Memory B cell (primary cell): ENCODE results near the gene SNRNP27.
"Not testable (repeated sequence)": the region's sequence is repeated elsewhere in the genome, so short reads cannot be mapped to it uniquely, and the experiment has no call there.

Experiments used
- ATAC-seq: fragments of 150-1000 bp; cut with Tn5 transposase; 2 replicates; pipeline ENCODE4 v1.10.0; 2021; ENCODE audit warnings: low read depth, mild to moderate bottlenecking, moderate library complexity
- DNase-seq, 2 donors: peaks; one replicate each; pipeline ENCODE4 v3.0.0; 2022; ENCODE audit warnings: low spot score in 2 of 2
- H3K27ac Mint-ChIP-seq: one replicate; pipeline ENCODE4 v1.8.0; 2022; ENCODE audit warnings: mild to moderate bottlenecking, moderate library complexity, mixed read lengths
- H3K27me3 Mint-ChIP-seq: one replicate; pipeline ENCODE4 v1.8.0; 2022; ENCODE audit warnings: mixed read lengths
- H3K36me3 Mint-ChIP-seq: one replicate; pipeline ENCODE4 v1.8.0; 2022; ENCODE audit warnings: mild to moderate bottlenecking, mixed read lengths
- H3K4me1 Mint-ChIP-seq: one replicate; pipeline ENCODE4 v1.8.0; 2022; ENCODE audit warnings: mixed read lengths
- H3K4me3 Mint-ChIP-seq: one replicate; pipeline ENCODE4 v1.8.0; 2022; ENCODE audit warnings: mild to moderate bottlenecking, moderate library complexity, mixed read lengths
- H3K9me3 Mint-ChIP-seq: one replicate; pipeline ENCODE4 v1.8.0; 2022; ENCODE audit warnings: mixed read lengths

Gene SNRNP27

GRCh38 chr2:69893684-69894551, at the start of gene SNRNP27:
Gene SNRNP27 (plus strand): TSS chr2:69893956. CDS start chr2:69893985, 29 bp downstream.
- Mint-ChIP-seq H3K27ac (peak within 1 kb of the TSS; percentile 97), H3K9me3 (peaks cover 4% of the 10 kb centered on the region), H3K27me3 (no peaks in the 10 kb centered on the region), H3K4me3 (peak within 1 kb of the TSS; percentile 100), H3K36me3 (peaks cover 15% of the 10 kb centered on the region), H3K4me1 (peaks cover 22% of the 10 kb centered on the region)
- ATAC-seq (peak; percentile 92), DNase-seq (peak; percentile 71 to 82)

GRCh38 chr2:69843993-69844392, 49.8 kb upstream of the SNRNP27 start:
- no peak overlapping the region for H3K4me3 Mint-ChIP-seq
- ATAC-seq (no peak), DNase-seq (no peak)
- H3K4me1 Mint-ChIP-seq: no peaks in the 10 kb centered on the region
- H3K27me3 Mint-ChIP-seq: no peaks in the 10 kb centered on the region
- H3K9me3 Mint-ChIP-seq: no peaks in the 10 kb centered on the region
- H3K36me3 Mint-ChIP-seq: peaks cover 25% of the 10 kb centered on the region
- H3K27ac Mint-ChIP-seq: no peak overlapping the region

- no peak overlapping the region for H3K4me3 Mint-ChIP-seq
- no peaks in the 10 kb centered on the region for H3K27me3 Mint-ChIP-seq
- no peaks in the 10 kb centered on the region for H3K9me3 Mint-ChIP-seq
- H3K36me3 Mint-ChIP-seq: peaks cover 25% of the 10 kb centered on the region
- ATAC-seq: no peak
- no peak for DNase-seq
- no peak overlapping the region for H3K27ac Mint-ChIP-seq
- H3K4me1 Mint-ChIP-seq: no peaks in the 10 kb centered on the region
Observed at GRCh38 chr2:69844560-69844959, 49.2 kb upstream of the SNRNP27 start.

GRCh38 chr2:69846182-69847067, 47.3 kb upstream of the SNRNP27 start:
- Mint-ChIP-seq H3K27ac (no peak overlapping the region), H3K4me3 (no peak overlapping the region), H3K36me3 (peaks cover 26% of the 10 kb centered on the region)

GRCh38 chr2:69847068-69847828, 46.5 kb upstream of the SNRNP27 start:
- H3K36me3 Mint-ChIP-seq: peaks cover 24% of the 10 kb centered on the region
- no peak overlapping the region for H3K4me3 Mint-ChIP-seq
- no peaks in the 10 kb centered on the region for H3K27me3 Mint-ChIP-seq
- no peak overlapping the region for H3K27ac Mint-ChIP-seq
- H3K4me1 Mint-ChIP-seq: no peaks in the 10 kb centered on the region
- H3K9me3 Mint-ChIP-seq: no peaks in the 10 kb centered on the region
- ATAC-seq (no peak), DNase-seq (no peak)

More at GRCh38 chr2:69846182-69847067, 47.3 kb upstream of the SNRNP27 start:
- H3K9me3 Mint-ChIP-seq: no peaks in the 10 kb centered on the region
- no peaks in the 10 kb centered on the region for H3K4me1 Mint-ChIP-seq
- DNase-seq: no peak
- H3K27me3 Mint-ChIP-seq: no peaks in the 10 kb centered on the region
- ATAC-seq: no peak

GRCh38 chr2:69848186-69848790, 45.5 kb upstream of the SNRNP27 start:
- DNase-seq (no peak), ATAC-seq (no peak)
- Mint-ChIP-seq H3K4me1 (no peaks in the 10 kb centered on the region), H3K9me3 (no peaks in the 10 kb centered on the region), H3K27ac (no peak overlapping the region), H3K27me3 (no peaks in the 10 kb centered on the region), H3K4me3 (no peak overlapping the region), H3K36me3 (peaks cover 24% of the 10 kb centered on the region)

- no peaks in the 10 kb centered on the region for H3K27me3 Mint-ChIP-seq
- no peak overlapping the region for H3K4me3 Mint-ChIP-seq
- no peaks in the 10 kb centered on the region for H3K4me1 Mint-ChIP-seq
- no peak for DNase-seq
- H3K36me3 Mint-ChIP-seq: peaks cover 11% of the 10 kb centered on the region
- no peak for ATAC-seq
- H3K27ac Mint-ChIP-seq: no peak overlapping the region
- H3K9me3 Mint-ChIP-seq: no peaks in the 10 kb centered on the region
Observed at GRCh38 chr2:69858261-69858660, 35.5 kb upstream of the SNRNP27 start.

- Mint-ChIP-seq H3K27me3 (no peaks in the 10 kb centered on the region), H3K9me3 (no peaks in the 10 kb centered on the region), H3K27ac (no peak overlapping the region), H3K36me3 (peaks cover 18% of the 10 kb centered on the region), H3K4me3 (no peak overlapping the region), H3K4me1 (no peaks in the 10 kb centered on the region)
- DNase-seq (no peak), ATAC-seq (no peak)
Observed at GRCh38 chr2:69863298-69863697, 30.5 kb upstream of the SNRNP27 start.

GRCh38 chr2:69888451-69888850, 5.3 kb upstream of the SNRNP27 start:
- H3K36me3 Mint-ChIP-seq: no peaks in the 10 kb centered on the region
- H3K4me1 Mint-ChIP-seq: peaks cover 5% of the 10 kb centered on the region
- H3K4me3 Mint-ChIP-seq: no peak overlapping the region
- H3K9me3 Mint-ChIP-seq: peaks cover 4% of the 10 kb centered on the region
- H3K27me3 Mint-ChIP-seq: no peaks in the 10 kb centered on the region
- H3K27ac Mint-ChIP-seq: no peak overlapping the region
- DNase-seq: no peak
- ATAC-seq: no peak

GRCh38 chr2:69889302-69889701, 4.5 kb upstream of the SNRNP27 start:
- H3K4me1 Mint-ChIP-seq: peaks cover 7% of the 10 kb centered on the region
- no peak overlapping the region for H3K27ac Mint-ChIP-seq
- no peak overlapping the region for H3K4me3 Mint-ChIP-seq
- ATAC-seq (no peak), DNase-seq (no peak)
- no peaks in the 10 kb centered on the region for H3K36me3 Mint-ChIP-seq
- H3K9me3 Mint-ChIP-seq: peaks cover 4% of the 10 kb centered on the region
- no peaks in the 10 kb centered on the region for H3K27me3 Mint-ChIP-seq

- Mint-ChIP-seq H3K36me3 (peaks cover 2% of the 10 kb centered on the region), H3K27me3 (no peaks in the 10 kb centered on the region), H3K4me1 (peaks cover 11% of the 10 kb centered on the region), H3K9me3 (peaks cover 4% of the 10 kb centered on the region), H3K27ac (no peak overlapping the region), H3K4me3 (no peak overlapping the region)
- DNase-seq: no peak
- no peak for ATAC-seq
Observed at GRCh38 chr2:69890881-69891280, 2.9 kb upstream of the SNRNP27 start.

- H3K36me3 Mint-ChIP-seq: peaks cover 10% of the 10 kb centered on the region
Observed at GRCh38 chr2:69892838-69893424, 825 bp upstream of the SNRNP27 start.

GRCh38 chr2:69894737-69895136, 981 bp downstream of the SNRNP27 start:
- peaks cover 17% of the 10 kb centered on the region for H3K36me3 Mint-ChIP-seq
- peak overlapping the region; percentile 97 for H3K27ac Mint-ChIP-seq
- peak overlapping the region; percentile 100 for H3K4me3 Mint-ChIP-seq

More at GRCh38 chr2:69892838-69893424, 825 bp upstream of the SNRNP27 start:
- H3K4me1 Mint-ChIP-seq: peaks cover 19% of the 10 kb centered on the region
- not testable (repeated sequence) for H3K27me3 Mint-ChIP-seq, DNase-seq, ATAC-seq, H3K9me3 Mint-ChIP-seq
- peak overlapping the region; percentile 97 for H3K27ac Mint-ChIP-seq
- H3K4me3 Mint-ChIP-seq: peak overlapping the region; percentile 100

More at GRCh38 chr2:69894737-69895136, 981 bp downstream of the SNRNP27 start:
- H3K27me3 Mint-ChIP-seq, ATAC-seq, DNase-seq, H3K9me3 Mint-ChIP-seq: not testable (repeated sequence)
- H3K4me1 Mint-ChIP-seq: peaks cover 22% of the 10 kb centered on the region
